Activated CD4-positive, alpha-beta T cell treated with anti-CD3 and anti-CD28 coated beads, Interleukin-2, amount 50 U/mL, for 24 hours (primary cell): ENCODE measurements around the gene MORN1.

Experiments used
- DNase-seq, 2 donors: peaks; one replicate each; pipeline ENCODE4 v3.0.0-alpha.2; 2020; ENCODE audit warnings: low read depth in 1 of 2, low spot score in 1 of 2

The MORN1 gene

GRCh38 chr1:2388004-2388913 is 3.1 kb downstream of the MORN1 start:
- DNase-seq = no peak

- DNase-seq = no peak
Observed at GRCh38 chr1:2386636-2387611, 4.4 kb downstream of the MORN1 start.

GRCh38 chr1:2385606-2386280 is 5.6 kb downstream of the MORN1 start:
- no peak for DNase-seq

GRCh38 chr1:2384941-2385481 is 6.3 kb downstream of the MORN1 start:
- no peak for DNase-seq

GRCh38 chr1:2384130-2384860 is 7.1 kb downstream of the MORN1 start:
- no peak for DNase-seq

GRCh38 chr1:2383576-2383975 is 7.8 kb downstream of the MORN1 start:
- no peak for DNase-seq

- DNase-seq = no peak
Observed at GRCh38 chr1:2382621-2383361, 8.6 kb downstream of the MORN1 start.

GRCh38 chr1:2381741-2382620 is 9.4 kb downstream of the MORN1 start:
- DNase-seq = peak; percentile 63 to 65

- no peak for DNase-seq
Observed at GRCh38 chr1:2380816-2381591, 10.3 kb downstream of the MORN1 start.

- no peak for DNase-seq
Observed at GRCh38 chr1:2379733-2380404, 11.5 kb downstream of the MORN1 start.

GRCh38 chr1:2378956-2379732 is 12.2 kb downstream of the MORN1 start:
- DNase-seq = no peak

GRCh38 chr1:2378441-2378851 is 12.9 kb downstream of the MORN1 start:
- no peak for DNase-seq

- DNase-seq = no peak
Observed at GRCh38 chr1:2377751-2378440, 13.5 kb downstream of the MORN1 start.

GRCh38 chr1:2376931-2377672 is 14.3 kb downstream of the MORN1 start:
- no peak for DNase-seq

- no peak for DNase-seq
Observed at GRCh38 chr1:2376261-2376741, 15.1 kb downstream of the MORN1 start.
